ENCODE data around the gene NOP53.
A peak's percentile ranks its signal among the peaks of the same experiment; 100 is the strongest.

Gene NOP53

DNA sequence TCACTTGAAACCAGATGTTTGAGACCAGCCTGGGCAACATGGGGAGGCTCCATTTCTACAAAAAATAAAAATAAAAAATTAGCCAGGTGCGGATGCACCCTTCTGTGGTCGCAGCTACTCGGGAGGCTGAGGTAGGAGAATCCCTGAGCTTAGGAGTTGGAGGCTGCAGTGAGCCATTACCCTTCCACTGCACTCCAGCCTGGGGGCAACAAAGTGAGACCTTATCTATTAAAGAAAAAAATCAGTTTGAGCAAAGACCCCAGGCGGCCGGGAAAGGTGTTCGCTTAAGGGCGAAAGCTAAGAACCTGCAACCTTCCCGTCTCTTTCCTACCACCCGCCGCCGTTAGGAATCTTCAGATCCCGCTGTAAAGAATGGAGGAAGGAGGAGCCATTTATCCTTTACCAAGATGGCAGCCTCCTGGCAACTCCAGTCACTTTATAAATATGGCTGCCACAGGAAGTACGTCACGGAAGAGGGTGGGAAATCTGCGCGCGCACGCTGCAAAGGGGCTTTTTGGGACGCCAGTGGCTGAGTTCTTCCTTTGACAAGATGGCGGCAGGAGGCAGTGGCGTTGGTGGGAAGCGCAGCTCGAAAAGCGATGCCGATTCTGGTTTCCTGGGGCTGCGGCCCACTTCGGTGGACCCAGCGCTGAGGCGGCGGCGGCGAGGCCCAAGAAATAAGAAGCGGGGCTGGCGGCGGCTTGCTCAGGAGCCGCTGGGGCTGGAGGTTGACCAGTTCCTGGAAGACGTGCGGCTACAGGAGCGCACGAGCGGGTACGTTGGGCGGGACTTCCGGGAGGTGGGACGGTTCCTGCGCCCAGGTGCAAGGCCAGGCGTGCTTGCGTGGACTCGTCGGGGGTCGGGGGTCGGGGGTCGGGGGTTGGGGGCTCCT, at the start of gene NOP53:
Gene NOP53 (plus strand): TSS at position 537 of the 892 bp plus-strand sequence. CDS start 14 bp downstream, at position 551.
- peaks cover 28% of the 10 kb centered on the region for H3K36me3 ChIP-seq (ENCODE audit: insufficient read depth, low read length)
- H3K4me3 ChIP-seq (ENCODE audit: low read length): peak within 1 kb of the TSS; percentile 81
- H3K27me3 ChIP-seq (ENCODE audit: insufficient read depth, low read length): no peaks in the 10 kb centered on the region
- H2AFZ ChIP-seq (ENCODE audit: low read depth, low read length): peak within 1 kb of the TSS; percentile 91
- H3K4me1 ChIP-seq (ENCODE audit: insufficient read depth, low read length): peaks cover 2% of the 10 kb centered on the region
- no peaks in the 10 kb centered on the region for H3K9me3 ChIP-seq (ENCODE audit: low read length)

DNA sequence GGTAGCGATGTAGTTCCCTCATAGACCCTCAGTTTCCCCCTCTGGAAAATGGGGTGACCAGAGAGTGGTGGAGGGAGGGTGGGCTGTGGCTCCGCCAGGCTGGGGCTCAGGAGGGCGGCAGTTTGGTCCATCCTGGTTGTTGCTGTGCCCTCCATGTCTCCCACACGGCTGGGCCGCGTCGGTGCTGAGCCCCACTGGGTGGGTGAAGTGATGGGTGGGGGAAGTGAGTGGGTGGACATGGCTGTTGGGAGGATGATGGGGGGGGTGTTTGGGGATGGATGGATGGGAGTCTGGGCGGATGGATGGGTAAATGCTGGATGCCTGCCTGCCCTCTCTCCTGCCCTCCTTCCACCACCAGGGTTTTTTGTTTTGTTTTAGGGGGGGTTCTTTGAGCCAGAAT, 48.7 kb upstream of the NOP53 start:
- Histone ChIP-seq H3K9me3 (ENCODE audit: low read length) (no peaks in the 10 kb centered on the region), H3K27me3 (ENCODE audit: insufficient read depth, low read length) (no peaks in the 10 kb centered on the region), H3K36me3 (ENCODE audit: insufficient read depth, low read length) (peaks cover 43% of the 10 kb centered on the region), H2AFZ (ENCODE audit: low read depth, low read length) (no peak overlapping the region), H3K4me3 (ENCODE audit: low read length) (no peak overlapping the region), H3K4me1 (ENCODE audit: insufficient read depth, low read length) (peaks cover 2% of the 10 kb centered on the region)

DNA sequence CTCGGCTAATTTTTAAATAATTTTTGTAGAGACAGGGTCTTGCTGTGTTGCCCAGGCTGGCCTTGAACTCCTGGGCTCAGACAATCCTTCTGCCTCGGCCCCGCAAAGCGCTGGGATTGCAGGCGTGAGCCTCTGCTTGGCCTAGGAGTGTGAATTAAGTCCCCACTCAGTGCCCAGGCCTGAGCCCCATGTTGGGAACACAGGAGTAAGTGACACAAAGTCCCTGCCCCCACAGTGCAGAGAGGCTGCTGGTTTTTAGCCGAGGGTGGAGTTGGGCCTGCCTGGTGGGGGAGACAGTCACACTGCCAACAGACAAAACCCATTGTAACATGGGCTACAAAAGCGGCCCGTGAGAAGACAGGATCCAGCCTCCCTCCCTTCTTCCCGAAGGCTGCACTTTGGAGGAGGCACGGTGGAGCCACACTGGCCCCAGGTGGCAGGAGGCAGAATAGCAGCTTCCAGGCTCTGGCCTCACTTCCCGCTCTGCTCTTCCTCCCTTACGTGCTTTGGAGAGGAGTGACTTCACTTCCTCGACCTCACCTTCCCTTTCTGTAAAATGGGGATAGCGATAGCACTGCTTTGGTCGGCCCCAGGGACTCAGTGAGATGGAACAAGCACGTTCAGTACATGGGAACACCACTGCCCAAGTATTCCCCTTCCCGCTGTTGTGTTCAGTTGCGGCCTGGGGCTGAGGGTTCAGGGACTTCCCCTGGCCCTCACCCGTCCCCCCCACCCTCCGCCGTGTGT, 47.3 kb upstream of the NOP53 start:
- H3K4me3 ChIP-seq (ENCODE audit: low read length): no peak overlapping the region
- peaks cover 2% of the 10 kb centered on the region for H3K4me1 ChIP-seq (ENCODE audit: insufficient read depth, low read length)
- H3K36me3 ChIP-seq (ENCODE audit: insufficient read depth, low read length): peaks cover 42% of the 10 kb centered on the region
- H3K27me3 ChIP-seq (ENCODE audit: insufficient read depth, low read length): no peaks in the 10 kb centered on the region
- no peaks in the 10 kb centered on the region for H3K9me3 ChIP-seq (ENCODE audit: low read length)
- no peak overlapping the region for H2AFZ ChIP-seq (ENCODE audit: low read depth, low read length)

DNA sequence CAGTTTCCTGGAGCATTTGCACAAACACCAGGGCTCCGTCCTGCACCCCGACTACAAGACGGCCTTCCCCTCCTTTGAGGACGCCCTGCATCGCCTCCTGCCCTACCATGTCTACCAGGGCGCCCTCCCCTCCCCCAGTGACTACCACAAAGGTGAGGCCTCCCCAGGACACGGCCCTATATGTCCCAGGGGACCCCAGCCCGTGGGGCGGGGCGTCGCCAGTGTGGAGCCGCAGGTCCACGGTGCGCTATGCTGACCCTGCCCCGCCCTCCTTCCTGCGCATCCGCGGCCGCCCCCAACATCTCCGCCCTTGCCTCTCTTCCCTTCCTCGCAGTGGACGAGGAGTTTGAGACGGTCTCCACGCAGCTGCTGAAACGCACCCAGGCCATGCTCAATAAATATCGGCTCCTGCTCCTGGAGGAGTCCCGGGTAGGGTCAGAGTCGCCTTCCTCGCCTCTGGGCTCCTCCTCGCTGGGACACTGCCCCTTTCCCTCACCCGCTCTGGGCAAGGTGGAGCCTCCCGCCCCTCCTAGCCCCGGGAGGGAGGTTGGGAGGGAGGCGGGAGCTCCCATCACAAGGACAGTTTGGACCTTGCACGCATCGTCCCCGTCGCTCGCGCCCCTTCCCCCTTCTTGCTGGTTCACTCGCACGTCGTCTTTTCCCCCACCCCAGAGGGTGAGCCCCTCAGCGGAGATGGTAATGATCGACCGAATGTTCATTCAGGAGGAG, 46.6 kb upstream of the NOP53 start:
- H3K27me3 ChIP-seq (ENCODE audit: insufficient read depth, low read length): no peaks in the 10 kb centered on the region
- H3K9me3 ChIP-seq (ENCODE audit: low read length): no peaks in the 10 kb centered on the region
- no peak overlapping the region for H2AFZ ChIP-seq (ENCODE audit: low read depth, low read length)
- peaks cover 47% of the 10 kb centered on the region for H3K36me3 ChIP-seq (ENCODE audit: insufficient read depth, low read length)
- peaks cover 2% of the 10 kb centered on the region for H3K4me1 ChIP-seq (ENCODE audit: insufficient read depth, low read length)
- no peak overlapping the region for H3K4me3 ChIP-seq (ENCODE audit: low read length)

DNA sequence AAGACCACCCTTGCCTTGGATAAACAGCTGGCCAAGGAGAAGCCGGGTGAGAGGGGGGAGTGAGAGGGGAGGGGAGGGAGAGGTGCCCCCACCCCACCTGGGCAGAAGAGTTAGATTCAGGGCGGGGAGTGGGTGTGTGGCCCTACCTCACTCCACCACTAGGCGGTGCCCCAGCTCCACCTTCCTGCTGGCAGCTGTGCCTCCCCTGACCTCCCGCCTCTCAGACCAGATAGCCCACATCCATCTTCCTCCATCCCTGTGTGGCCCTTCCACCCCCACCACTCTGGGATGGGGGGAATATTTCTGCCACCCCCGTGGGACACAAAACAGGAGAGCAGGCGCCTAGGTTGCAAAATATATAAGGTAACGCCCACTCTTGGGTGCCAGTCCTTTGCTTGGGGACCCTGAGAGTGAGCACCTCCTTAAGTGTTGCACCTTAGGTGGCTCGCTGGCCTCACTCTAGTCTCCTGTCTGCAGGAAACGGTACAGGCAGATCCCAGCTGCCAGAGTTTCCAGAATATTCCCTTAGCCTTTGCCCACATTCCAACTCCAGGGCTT, 45.9 kb upstream of the NOP53 start:
- Histone ChIP-seq H2AFZ (ENCODE audit: low read depth, low read length) (no peak overlapping the region), H3K9me3 (ENCODE audit: low read length) (no peaks in the 10 kb centered on the region), H3K4me1 (ENCODE audit: insufficient read depth, low read length) (peaks cover 2% of the 10 kb centered on the region), H3K27me3 (ENCODE audit: insufficient read depth, low read length) (no peaks in the 10 kb centered on the region), H3K36me3 (ENCODE audit: insufficient read depth, low read length) (peaks cover 52% of the 10 kb centered on the region), H3K4me3 (ENCODE audit: low read length) (no peak overlapping the region)

DNA sequence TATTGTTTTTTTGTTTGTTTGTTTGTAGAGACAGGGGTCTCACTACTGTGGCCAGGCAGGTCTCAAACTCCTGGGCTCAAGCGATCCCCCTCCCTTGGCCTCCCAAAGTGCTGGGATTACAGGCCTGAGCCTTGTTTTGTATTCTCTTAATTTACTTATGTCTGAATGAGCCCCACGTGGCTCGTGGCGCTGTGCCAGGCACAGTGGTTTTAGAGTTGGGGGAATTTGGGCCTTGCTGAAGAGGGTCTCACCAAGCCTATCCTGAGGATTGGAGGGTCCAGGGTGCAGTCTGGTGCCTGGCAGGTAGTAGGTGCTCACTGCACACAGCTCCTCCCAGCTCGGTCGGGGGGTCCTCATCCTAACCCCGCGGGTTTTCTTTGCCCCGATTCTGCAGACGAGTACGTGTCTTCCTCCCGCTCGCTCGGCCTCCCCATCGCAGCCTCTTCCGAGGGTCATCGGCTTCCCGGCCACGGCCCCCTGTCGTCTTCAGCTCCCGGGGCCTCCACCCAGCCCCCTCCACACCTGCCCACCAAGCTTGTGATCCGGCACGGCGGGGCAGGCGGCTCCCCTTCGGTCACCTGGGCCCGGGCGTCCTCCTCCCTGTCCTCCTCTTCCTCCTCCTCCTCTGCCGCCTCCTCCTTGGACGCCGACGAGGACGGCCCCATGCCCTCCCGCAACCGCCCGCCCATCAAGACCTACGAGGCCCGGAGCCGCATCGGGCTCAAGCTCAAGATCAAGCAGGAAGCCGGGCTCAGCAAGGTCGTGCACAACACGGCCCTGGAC, 44.2 kb upstream of the NOP53 start:
- Histone ChIP-seq H3K27me3 (ENCODE audit: insufficient read depth, low read length) (no peaks in the 10 kb centered on the region), H3K4me1 (ENCODE audit: insufficient read depth, low read length) (peaks cover 2% of the 10 kb centered on the region), H3K36me3 (ENCODE audit: insufficient read depth, low read length) (peaks cover 43% of the 10 kb centered on the region), H2AFZ (ENCODE audit: low read depth, low read length) (no peak overlapping the region), H3K9me3 (ENCODE audit: low read length) (no peaks in the 10 kb centered on the region), H3K4me3 (ENCODE audit: low read length) (no peak overlapping the region)

DNA sequence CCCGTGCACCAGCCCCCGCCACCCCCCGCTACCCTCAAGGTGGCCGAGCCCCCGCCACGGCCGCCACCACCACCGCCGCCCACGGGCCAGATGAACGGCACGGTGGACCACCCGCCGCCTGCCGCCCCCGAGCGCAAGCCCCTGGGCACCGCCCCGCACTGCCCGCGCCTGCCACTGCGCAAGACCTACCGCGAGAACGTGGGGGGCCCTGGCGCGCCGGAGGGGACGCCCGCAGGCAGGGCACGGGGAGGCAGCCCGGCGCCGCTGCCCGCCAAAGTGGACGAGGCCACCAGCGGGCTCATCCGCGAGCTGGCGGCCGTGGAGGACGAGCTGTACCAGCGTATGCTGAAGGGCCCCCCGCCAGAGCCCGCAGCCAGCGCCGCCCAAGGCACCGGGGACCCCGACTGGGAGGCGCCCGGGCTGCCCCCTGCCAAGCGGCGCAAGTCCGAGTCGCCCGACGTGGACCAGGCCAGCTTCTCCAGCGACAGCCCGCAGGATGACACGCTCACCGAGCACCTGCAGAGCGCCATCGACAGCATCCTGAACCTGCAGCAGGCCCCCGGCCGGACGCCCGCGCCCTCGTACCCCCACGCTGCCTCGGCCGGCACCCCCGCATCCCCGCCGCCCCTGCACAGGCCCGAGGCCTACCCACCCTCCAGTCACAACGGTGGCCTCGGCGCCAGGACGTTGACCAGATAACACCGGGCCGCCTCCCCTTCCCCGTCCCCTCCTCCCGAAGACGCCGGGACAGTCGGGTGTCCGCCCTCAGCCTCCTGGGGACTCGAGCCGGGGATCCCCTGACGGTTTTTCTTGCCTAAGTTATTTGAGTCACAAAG, 43.4 kb upstream of the NOP53 start:
- Histone ChIP-seq H2AFZ (ENCODE audit: low read depth, low read length) (no peak overlapping the region), H3K4me3 (ENCODE audit: low read length) (no peak overlapping the region), H3K36me3 (ENCODE audit: insufficient read depth, low read length) (peaks cover 43% of the 10 kb centered on the region), H3K4me1 (ENCODE audit: insufficient read depth, low read length) (peaks cover 2% of the 10 kb centered on the region), H3K9me3 (ENCODE audit: low read length) (no peaks in the 10 kb centered on the region), H3K27me3 (ENCODE audit: insufficient read depth, low read length) (no peaks in the 10 kb centered on the region)

DNA sequence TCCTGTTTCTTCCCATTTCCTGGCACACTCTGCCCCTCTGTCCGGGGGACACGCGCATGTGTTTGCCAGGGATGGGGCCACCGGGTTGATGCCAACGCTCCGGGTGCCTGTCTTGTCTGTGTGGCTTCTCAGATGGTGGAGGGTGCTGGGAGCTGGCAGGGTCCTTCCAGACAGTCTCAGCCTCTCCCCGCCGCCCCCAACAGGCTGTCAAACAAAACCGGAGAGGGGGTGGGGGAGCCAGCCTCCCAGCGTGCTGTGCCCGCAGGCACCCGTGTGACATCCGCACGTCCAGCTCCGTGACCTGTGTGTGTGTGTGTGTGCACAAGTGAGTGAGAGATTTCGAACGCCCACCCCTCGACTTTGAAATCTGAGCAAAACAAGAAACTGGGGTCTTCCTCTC, 42.7 kb upstream of the NOP53 start:
- Histone ChIP-seq H3K4me1 (ENCODE audit: insufficient read depth, low read length) (peaks cover 2% of the 10 kb centered on the region), H3K36me3 (ENCODE audit: insufficient read depth, low read length) (peaks cover 43% of the 10 kb centered on the region), H2AFZ (ENCODE audit: low read depth, low read length) (no peak overlapping the region), H3K4me3 (ENCODE audit: low read length) (no peak overlapping the region), H3K27me3 (ENCODE audit: insufficient read depth, low read length) (no peaks in the 10 kb centered on the region), H3K9me3 (ENCODE audit: low read length) (no peaks in the 10 kb centered on the region)

DNA sequence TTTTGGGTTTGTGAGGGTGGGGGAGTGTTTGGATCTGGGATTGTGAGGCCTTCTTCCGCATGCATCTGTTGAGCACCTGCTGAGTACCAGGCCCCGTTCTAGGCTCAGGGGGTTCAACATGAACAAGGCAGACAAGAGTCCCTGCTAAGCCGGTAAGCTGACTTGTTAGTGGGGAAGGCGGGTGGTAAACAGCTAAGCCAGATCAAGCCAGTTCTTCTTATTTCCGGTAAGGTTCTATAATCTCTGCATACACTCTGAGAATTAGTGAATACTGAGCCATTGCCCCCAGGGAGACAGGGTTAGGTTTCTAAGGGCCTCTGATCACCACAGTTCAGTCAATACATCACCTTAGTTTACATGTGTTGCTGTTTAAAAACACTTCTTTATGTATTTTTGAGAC, 42.0 kb upstream of the NOP53 start:
- H2AFZ ChIP-seq (ENCODE audit: low read depth, low read length): no peak overlapping the region
- no peaks in the 10 kb centered on the region for H3K9me3 ChIP-seq (ENCODE audit: low read length)
- no peaks in the 10 kb centered on the region for H3K4me1 ChIP-seq (ENCODE audit: insufficient read depth, low read length)
- H3K4me3 ChIP-seq (ENCODE audit: low read length): no peak overlapping the region
- H3K36me3 ChIP-seq (ENCODE audit: insufficient read depth, low read length): peaks cover 43% of the 10 kb centered on the region
- no peaks in the 10 kb centered on the region for H3K27me3 ChIP-seq (ENCODE audit: insufficient read depth, low read length)

DNA sequence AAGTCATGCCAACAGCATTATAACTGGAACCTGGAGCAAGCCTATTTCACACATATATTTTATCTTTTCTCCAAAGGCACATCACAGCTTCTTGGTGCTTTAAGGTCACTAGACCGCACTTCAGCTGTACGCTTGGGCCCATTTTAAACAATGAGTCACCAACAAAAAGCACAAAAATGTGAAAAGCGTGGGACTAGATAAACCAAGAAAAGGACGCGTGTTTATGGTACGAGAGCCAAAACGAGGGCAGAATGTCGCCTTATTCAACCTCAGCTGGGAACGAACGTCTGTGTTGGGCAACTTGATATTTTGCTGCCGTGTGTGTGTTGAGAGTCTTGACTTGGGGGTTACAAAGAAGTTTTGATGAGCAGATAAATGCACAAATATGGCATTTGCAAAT, 41.3 kb upstream of the NOP53 start:
- H3K36me3 ChIP-seq (ENCODE audit: insufficient read depth, low read length): peaks cover 39% of the 10 kb centered on the region
- H2AFZ ChIP-seq (ENCODE audit: low read depth, low read length): no peak overlapping the region
- no peak overlapping the region for H3K4me3 ChIP-seq (ENCODE audit: low read length)
- H3K9me3 ChIP-seq (ENCODE audit: low read length): no peaks in the 10 kb centered on the region
- no peaks in the 10 kb centered on the region for H3K4me1 ChIP-seq (ENCODE audit: insufficient read depth, low read length)
- H3K27me3 ChIP-seq (ENCODE audit: insufficient read depth, low read length): no peaks in the 10 kb centered on the region

DNA sequence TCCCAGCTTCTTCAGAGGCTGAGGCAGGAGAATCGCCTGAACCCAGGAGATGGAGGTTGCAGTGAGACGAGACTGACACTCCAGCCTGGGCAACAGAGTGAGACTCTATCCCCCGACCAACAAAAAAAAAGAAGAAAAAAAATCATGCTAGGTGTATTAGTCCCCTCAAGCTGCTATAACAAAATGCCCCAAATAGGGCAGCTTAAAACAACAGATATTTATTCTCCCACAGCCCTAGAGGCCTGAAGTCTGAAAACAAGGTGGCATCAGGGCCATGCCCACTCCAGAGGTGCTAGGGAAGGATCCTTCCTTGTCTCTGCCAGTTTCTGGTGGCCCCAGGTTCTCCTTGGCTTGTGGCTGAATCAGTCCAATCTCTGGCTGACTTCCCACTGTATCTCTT, 40.7 kb upstream of the NOP53 start:
- no peak overlapping the region for H2AFZ ChIP-seq (ENCODE audit: low read depth, low read length)
- H3K4me3 ChIP-seq (ENCODE audit: low read length): no peak overlapping the region
- no peaks in the 10 kb centered on the region for H3K4me1 ChIP-seq (ENCODE audit: insufficient read depth, low read length)
- H3K27me3 ChIP-seq (ENCODE audit: insufficient read depth, low read length): no peaks in the 10 kb centered on the region
- peaks cover 36% of the 10 kb centered on the region for H3K36me3 ChIP-seq (ENCODE audit: insufficient read depth, low read length)
- H3K9me3 ChIP-seq (ENCODE audit: low read length): no peaks in the 10 kb centered on the region
